Activated CD8-positive, alpha-beta memory T cell treated with anti-CD3 and anti-CD28 coated beads, Interleukin-2, amount 10 ng/mL, durations not matched to agents 7 days and 5 days (primary cell): ENCODE data around the gene ADGRD1. TPM values are rescaled to one million over a fixed set of nuclear protein-coding genes. Genes with fewer than 3 reads are reported as not detected.

Experiments
- ATAC-seq: fragments of 150-1000 bp; cut with Tn5 transposase; one replicate; pipeline ENCODE4 v1.10.0; 2021; ENCODE audit warnings: moderate library complexity
- CTCF ChIA-PET: fragments of 350-600 bp; sonication (Branson Sonifier 250); formaldehyde crosslinking; loops from one replicate; lab custom pipeline; 2021; ENCODE audit warnings: antibody characterized with exemption; lab: Charles Lee
- DNase-seq: peaks from one replicate; pipeline ENCODE4 v3.0.0-alpha.2; 2020
- H3K27ac Mint-ChIP-seq: one replicate; pipeline ENCODE4 v1.8.0; 2021; ENCODE audit warnings: mild to moderate bottlenecking, mixed read lengths
- H3K27me3 Mint-ChIP-seq: one replicate; pipeline ENCODE4 v1.8.0; 2021; ENCODE audit warnings: mixed read lengths
- H3K36me3 Mint-ChIP-seq: one replicate; pipeline ENCODE4 v1.8.0; 2021; ENCODE audit warnings: mild to moderate bottlenecking, mixed read lengths
- H3K4me1 Mint-ChIP-seq: one replicate; pipeline ENCODE4 v1.8.0; 2021; ENCODE audit warnings: mixed read lengths
- H3K4me3 Mint-ChIP-seq: one replicate; pipeline ENCODE4 v1.8.0; 2021; ENCODE audit warnings: mild to moderate bottlenecking, moderate library complexity, mixed read lengths
- H3K9me3 Mint-ChIP-seq: one replicate; pipeline ENCODE4 v1.8.0; 2022; ENCODE audit warnings: low read depth, mixed read lengths
- total RNA-seq, 2 experiments: library from RNA; stranded (reverse); gene quantifications; one replicate each; pipeline ENCODE4 v1.2.3, GENCODE V29; 2021

ADGRD1 gene
- total RNA-seq, 2 experiments from 2014 or later, result 0.23 to 2.2 TPM

GRCh38 chr12:131026754-131027153 is 73.0 kb downstream of the ADGRD1 start:
- Mint-ChIP-seq H3K27me3 (no peaks in the 10 kb centered on the region), H3K27ac (no peak overlapping the region), H3K4me1 (no peaks in the 10 kb centered on the region), H3K9me3 (no peaks in the 10 kb centered on the region), H3K4me3 (no peak overlapping the region), H3K36me3 (no peaks in the 10 kb centered on the region)
- no peak for ATAC-seq
- no peak for DNase-seq
- CTCF ChIA-PET, result no interaction called here

GRCh38 chr12:131027264-131027663 is 73.6 kb downstream of the ADGRD1 start:
- Mint-ChIP-seq H3K9me3 (no peaks in the 10 kb centered on the region), H3K4me3 (no peak overlapping the region), H3K27me3 (no peaks in the 10 kb centered on the region), H3K27ac (no peak overlapping the region), H3K36me3 (no peaks in the 10 kb centered on the region), H3K4me1 (no peaks in the 10 kb centered on the region)
- DNase-seq, result no peak
- ATAC-seq, result no peak
- CTCF ChIA-PET, result no interaction called here

- no peak for ATAC-seq
- Mint-ChIP-seq H3K27ac (no peak overlapping the region), H3K27me3 (no peaks in the 10 kb centered on the region), H3K4me1 (no peaks in the 10 kb centered on the region), H3K36me3 (no peaks in the 10 kb centered on the region), H3K9me3 (no peaks in the 10 kb centered on the region), H3K4me3 (no peak overlapping the region)
- no peak for DNase-seq
- CTCF ChIA-PET, result no interaction called here
Measured at GRCh38 chr12:131027876-131028586, 74.3 kb downstream of the ADGRD1 start.

- CTCF ChIA-PET, result no interaction called here
- H3K9me3 Mint-ChIP-seq, result no peaks in the 10 kb centered on the region
- no peak for DNase-seq
- no peak overlapping the region for H3K4me3 Mint-ChIP-seq
- ATAC-seq, result no peak
- no peak overlapping the region for H3K27ac Mint-ChIP-seq
- no peaks in the 10 kb centered on the region for H3K36me3 Mint-ChIP-seq
- H3K4me1 Mint-ChIP-seq, result no peaks in the 10 kb centered on the region
- no peaks in the 10 kb centered on the region for H3K27me3 Mint-ChIP-seq
Measured at GRCh38 chr12:131028587-131029338, 75.1 kb downstream of the ADGRD1 start.

GRCh38 chr12:131030472-131031328 is 77.0 kb downstream of the ADGRD1 start:
- ATAC-seq (no peak), DNase-seq (no peak)
- Mint-ChIP-seq H3K4me3 (no peak overlapping the region), H3K27me3 (no peaks in the 10 kb centered on the region), H3K4me1 (no peaks in the 10 kb centered on the region), H3K9me3 (no peaks in the 10 kb centered on the region), H3K36me3 (no peaks in the 10 kb centered on the region), H3K27ac (no peak overlapping the region)
- CTCF ChIA-PET, result no interaction called here

GRCh38 chr12:131032082-131032750 is 78.5 kb downstream of the ADGRD1 start:
- no peak overlapping the region for H3K4me3 Mint-ChIP-seq

GRCh38 chr12:131033486-131033885 is 79.8 kb downstream of the ADGRD1 start:
- CTCF ChIA-PET, result no interaction called here
- no peaks in the 10 kb centered on the region for H3K4me1 Mint-ChIP-seq
- no peaks in the 10 kb centered on the region for H3K36me3 Mint-ChIP-seq
- H3K9me3 Mint-ChIP-seq, result peaks cover 14% of the 10 kb centered on the region
- no peak overlapping the region for H3K4me3 Mint-ChIP-seq
- H3K27me3 Mint-ChIP-seq, result no peaks in the 10 kb centered on the region
- ATAC-seq (no peak), DNase-seq (no peak)
- no peak overlapping the region for H3K27ac Mint-ChIP-seq

More at GRCh38 chr12:131032082-131032750, 78.5 kb downstream of the ADGRD1 start:
- DNase-seq (no peak), ATAC-seq (no peak)
- Mint-ChIP-seq H3K27ac (no peak overlapping the region), H3K9me3 (peaks cover 9% of the 10 kb centered on the region), H3K27me3 (no peaks in the 10 kb centered on the region), H3K4me1 (no peaks in the 10 kb centered on the region), H3K36me3 (no peaks in the 10 kb centered on the region)
- CTCF ChIA-PET, result no interaction called here

- DNase-seq (no peak), ATAC-seq (no peak)
- no peak overlapping the region for H3K4me3 Mint-ChIP-seq
- H3K9me3 Mint-ChIP-seq, result peaks cover 14% of the 10 kb centered on the region
- no peaks in the 10 kb centered on the region for H3K27me3 Mint-ChIP-seq
- H3K36me3 Mint-ChIP-seq, result no peaks in the 10 kb centered on the region
- no peaks in the 10 kb centered on the region for H3K4me1 Mint-ChIP-seq
- H3K27ac Mint-ChIP-seq, result no peak overlapping the region
- CTCF ChIA-PET, result no interaction called here
Measured at GRCh38 chr12:131033886-131034482, 80.3 kb downstream of the ADGRD1 start.

GRCh38 chr12:131034631-131035244 is 81.0 kb downstream of the ADGRD1 start:
- H3K27me3 Mint-ChIP-seq, result no peaks in the 10 kb centered on the region
- no peak overlapping the region for H3K27ac Mint-ChIP-seq
- no peaks in the 10 kb centered on the region for H3K4me1 Mint-ChIP-seq
- CTCF ChIA-PET, result no interaction called here
- peaks cover 14% of the 10 kb centered on the region for H3K9me3 Mint-ChIP-seq
- H3K4me3 Mint-ChIP-seq, result no peak overlapping the region
- H3K36me3 Mint-ChIP-seq, result no peaks in the 10 kb centered on the region
- ATAC-seq (no peak), DNase-seq (no peak)

GRCh38 chr12:131035245-131035681 is 81.6 kb downstream of the ADGRD1 start:
- no peak overlapping the region for H3K27ac Mint-ChIP-seq
- H3K36me3 Mint-ChIP-seq, result no peaks in the 10 kb centered on the region
- ATAC-seq (no peak), DNase-seq (no peak)
- H3K4me1 Mint-ChIP-seq, result no peaks in the 10 kb centered on the region
- no peaks in the 10 kb centered on the region for H3K27me3 Mint-ChIP-seq
- H3K9me3 Mint-ChIP-seq, result peaks cover 14% of the 10 kb centered on the region
- H3K4me3 Mint-ChIP-seq, result no peak overlapping the region
- CTCF ChIA-PET, result no interaction called here

- no peak overlapping the region for H3K4me3 Mint-ChIP-seq
- ATAC-seq, result no peak
- H3K9me3 Mint-ChIP-seq, result peaks cover 14% of the 10 kb centered on the region
- no peak overlapping the region for H3K27ac Mint-ChIP-seq
- no peaks in the 10 kb centered on the region for H3K36me3 Mint-ChIP-seq
- CTCF ChIA-PET, result no interaction called here
- DNase-seq, result no peak
- H3K27me3 Mint-ChIP-seq, result no peaks in the 10 kb centered on the region
- H3K4me1 Mint-ChIP-seq, result no peaks in the 10 kb centered on the region
Measured at GRCh38 chr12:131038159-131038558, 84.5 kb downstream of the ADGRD1 start.
